ENCODE data around the gene CCDC124.
A peak's percentile ranks its signal among the peaks of the same experiment; 100 is the strongest.
"Not testable (repeated sequence)": the region's sequence is repeated elsewhere in the genome, so short reads cannot be mapped to it uniquely, and the experiment has no call there.

The CCDC124 gene, protein sequence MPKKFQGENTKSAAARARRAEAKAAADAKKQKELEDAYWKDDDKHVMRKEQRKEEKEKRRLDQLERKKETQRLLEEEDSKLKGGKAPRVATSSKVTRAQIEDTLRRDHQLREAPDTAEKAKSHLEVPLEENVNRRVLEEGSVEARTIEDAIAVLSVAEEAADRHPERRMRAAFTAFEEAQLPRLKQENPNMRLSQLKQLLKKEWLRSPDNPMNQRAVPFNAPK

DNA sequence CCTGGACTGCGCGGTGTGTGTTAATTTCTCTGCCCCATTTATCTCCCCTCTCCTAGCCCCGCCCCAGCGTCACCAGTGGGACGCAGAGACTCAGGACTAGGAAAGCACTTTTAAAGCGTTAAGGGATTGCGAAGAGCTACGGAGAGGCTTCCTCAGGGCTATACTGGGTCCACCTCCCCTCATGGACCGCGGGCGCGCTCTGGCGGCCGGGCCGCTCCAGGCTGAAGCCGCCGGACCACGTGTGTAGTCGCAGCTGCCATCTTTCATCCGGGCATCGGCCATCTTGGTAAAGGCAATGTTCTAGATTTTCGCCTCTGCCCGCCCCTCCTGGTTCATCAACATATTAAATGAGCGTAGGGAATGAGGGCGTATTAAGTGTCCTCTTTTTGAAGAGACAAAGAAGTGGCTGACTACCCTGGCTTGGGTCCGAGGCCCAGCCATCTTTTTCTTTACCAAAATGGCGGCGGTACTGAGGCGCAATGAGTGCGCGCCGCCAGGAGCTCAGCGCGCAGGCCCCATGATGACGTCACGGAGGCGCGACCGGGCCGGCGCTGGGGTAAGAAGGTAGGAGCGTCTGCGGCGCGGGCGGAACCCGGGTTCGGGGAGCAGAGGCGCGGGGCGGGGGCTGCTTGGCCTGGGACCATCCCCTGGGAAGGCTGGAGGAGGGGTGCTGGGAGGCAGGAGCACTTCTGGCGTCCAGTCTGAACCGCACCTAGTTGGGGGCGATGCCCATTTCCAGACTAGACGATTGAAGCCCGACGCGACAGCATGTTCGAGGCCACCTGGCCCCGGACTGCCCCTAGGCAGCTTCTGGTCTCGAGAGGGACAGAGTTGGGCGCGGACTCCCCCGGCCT is at the start of gene CCDC124:
CCDC124 (plus strand) TSS at position 531 of the 854 bp plus-strand sequence. CDS start 3,406 bp downstream, outside the sequence.
- DNase-seq (peak; percentile 90), ATAC-seq (replicated peaks) (peak; percentile 95 to 98)
- Mint-ChIP-seq H3K9me3 (no peaks in the 10 kb centered on the region), H3K36me3 (peaks cover 7 to 13% of the 10 kb centered on the region in 2 donors), H3K4me1 (peaks cover 26% of the 10 kb centered on the region in 2 donors), H3K27me3 (no peaks in the 10 kb centered on the region), H3K27ac (peak within 1 kb of the TSS; percentile 99), H3K4me3 (peak within 1 kb of the TSS; percentile 94 to 98)

- ATAC-seq (replicated peaks) (peak in 1 of 2 donors; percentile 2), DNase-seq (no peak)
- no peaks in the 10 kb centered on the region for H3K9me3 Mint-ChIP-seq
- peaks cover 16 to 42% of the 10 kb centered on the region in 2 donors for H3K4me1 Mint-ChIP-seq
- H3K27me3 Mint-ChIP-seq = no peaks in the 10 kb centered on the region
- peak overlapping the region in 1 of 2 donors; percentile 57 for H3K4me3 Mint-ChIP-seq
- H3K36me3 Mint-ChIP-seq = no peaks in the 10 kb centered on the region
- peak overlapping the region; percentile 42 for H3K27ac Mint-ChIP-seq
Measured at GRCh38 chr19:17883627-17884410, 49.0 kb upstream of the CCDC124 start.

- no peaks in the 10 kb centered on the region for H3K9me3 Mint-ChIP-seq
- H3K36me3 Mint-ChIP-seq = no peaks in the 10 kb centered on the region
- H3K27me3 Mint-ChIP-seq = peaks cover 0 to 6% of the 10 kb centered on the region in 2 donors
- H3K4me1 Mint-ChIP-seq = peaks cover 16 to 47% of the 10 kb centered on the region in 2 donors
- DNase-seq = peak; percentile 11
- peak overlapping the region in 1 of 2 donors; percentile 8 for H3K4me3 Mint-ChIP-seq
- ATAC-seq (replicated peaks) = peak; percentile 64 to 70
- H3K27ac Mint-ChIP-seq = peak overlapping the region; percentile 56
Measured at GRCh38 chr19:17886515-17886914, 46.3 kb upstream of the CCDC124 start.

DNA sequence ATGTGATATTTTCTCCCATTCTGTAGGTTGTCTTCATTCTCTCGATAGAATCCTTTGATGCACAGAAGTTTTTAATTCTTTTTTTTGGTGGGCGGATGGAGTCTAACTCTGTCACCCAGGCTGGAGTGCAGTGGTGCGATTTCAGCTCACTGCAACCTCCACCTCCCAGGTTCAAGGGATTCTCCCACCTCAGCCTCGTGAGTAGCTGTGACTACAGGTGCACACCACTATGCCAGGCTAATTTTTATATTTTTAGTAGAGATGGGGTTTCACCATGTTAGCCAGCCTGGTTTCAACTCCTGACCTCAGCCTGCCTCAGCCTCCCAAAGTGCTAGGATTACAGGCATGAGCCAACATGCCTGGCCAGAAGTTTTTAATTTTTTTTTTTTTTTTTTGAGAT is 45.6 kb upstream of the CCDC124 start:
- not testable (repeated sequence) for H3K27ac Mint-ChIP-seq

GRCh38 chr19:17888260-17888659 is 44.6 kb upstream of the CCDC124 start:
- ATAC-seq (replicated peaks) (no peak), DNase-seq (no peak)
- H3K27ac Mint-ChIP-seq = no peak overlapping the region
- peaks cover 13 to 56% of the 10 kb centered on the region in 2 donors for H3K4me1 Mint-ChIP-seq
- peaks cover 6% of the 10 kb centered on the region in 2 donors for H3K27me3 Mint-ChIP-seq
- peak overlapping the region in 1 of 2 donors; percentile 2 for H3K4me3 Mint-ChIP-seq
- no peaks in the 10 kb centered on the region for H3K9me3 Mint-ChIP-seq
- no peaks in the 10 kb centered on the region for H3K36me3 Mint-ChIP-seq

More for the DNA sequence above, 45.6 kb upstream of the CCDC124 start:
- not testable (repeated sequence) for DNase-seq, H3K36me3 Mint-ChIP-seq, H3K9me3 Mint-ChIP-seq, H3K27me3 Mint-ChIP-seq, H3K4me3 Mint-ChIP-seq
- H3K4me1 Mint-ChIP-seq = peaks cover 13 to 48% of the 10 kb centered on the region in 2 donors
- peak; percentile 49 to 56 for ATAC-seq (replicated peaks)

DNA sequence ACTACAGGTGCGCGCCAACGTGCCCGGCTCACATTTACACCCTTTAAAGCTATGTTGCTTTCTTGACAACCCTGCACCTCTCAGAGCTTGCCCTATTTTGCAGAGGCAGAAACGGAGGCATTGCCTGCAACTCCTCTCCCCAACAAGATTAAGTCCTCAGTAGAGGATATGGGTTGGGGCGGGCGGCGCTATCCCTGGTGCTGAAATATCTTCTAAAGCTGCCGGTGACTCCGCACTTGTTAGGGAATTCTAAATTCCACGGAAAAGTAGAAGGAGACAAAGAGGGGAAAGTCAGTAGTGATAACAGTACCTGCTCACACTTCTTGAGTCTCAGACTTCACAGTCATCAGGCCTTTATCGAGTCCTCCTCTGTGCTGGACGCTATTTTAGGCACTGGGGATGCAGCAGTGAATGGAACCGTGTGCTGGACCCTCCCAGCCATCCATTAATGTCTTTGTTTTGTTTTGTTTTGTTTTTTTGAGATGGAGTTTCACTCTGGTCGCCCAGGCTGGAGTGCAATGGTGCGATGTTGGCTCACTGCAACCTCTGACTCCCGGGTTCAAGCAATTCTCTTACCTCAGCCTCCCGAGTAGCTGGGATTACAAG is 43.1 kb upstream of the CCDC124 start:
- Mint-ChIP-seq H3K36me3 (no peaks in the 10 kb centered on the region), H3K9me3 (no peaks in the 10 kb centered on the region), H3K27me3 (peaks cover 8 to 10% of the 10 kb centered on the region in 2 donors), H3K4me1 (peaks cover 9 to 48% of the 10 kb centered on the region in 2 donors), H3K4me3 (no peak overlapping the region), H3K27ac (no peak overlapping the region)
- no peak for ATAC-seq (replicated peaks)
- DNase-seq = no peak

- DNase-seq (no peak), ATAC-seq (replicated peaks) (no peak)
- Mint-ChIP-seq H3K27me3 (peaks cover 9 to 13% of the 10 kb centered on the region in 2 donors), H3K36me3 (no peaks in the 10 kb centered on the region), H3K27ac (no peak overlapping the region), H3K9me3 (no peaks in the 10 kb centered on the region), H3K4me1 (peaks cover 0 to 17% of the 10 kb centered on the region in 2 donors), H3K4me3 (no peak overlapping the region)
Measured at GRCh38 chr19:17893766-17894165, 39.0 kb upstream of the CCDC124 start.

DNA sequence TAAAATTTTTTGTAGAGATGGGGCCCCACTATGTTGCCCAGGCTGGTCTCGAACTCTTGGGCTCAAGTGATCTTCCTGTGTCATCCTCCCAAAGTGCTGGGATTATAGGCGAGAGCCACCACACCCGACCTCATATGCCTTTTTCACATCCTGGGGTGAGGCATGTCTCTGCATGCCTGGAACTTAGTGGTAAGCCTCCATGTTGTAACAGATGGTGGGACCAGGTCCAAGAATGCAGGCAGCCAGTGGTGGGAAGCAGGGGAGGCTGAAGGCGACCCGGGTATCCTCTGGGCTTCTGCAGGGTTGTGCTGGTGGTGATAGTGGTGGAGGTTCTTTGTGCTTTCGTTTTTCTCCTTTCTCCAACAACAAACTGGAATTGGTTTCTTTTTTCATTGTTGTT is 30.1 kb upstream of the CCDC124 start:
- no peak for DNase-seq

GRCh38 chr19:17908244-17908643 is 24.6 kb upstream of the CCDC124 start:
- Mint-ChIP-seq H3K27ac (no peak overlapping the region), H3K4me3 (no peak overlapping the region), H3K27me3 (peaks cover 6 to 12% of the 10 kb centered on the region in 2 donors), H3K36me3 (peaks cover 5% of the 10 kb centered on the region in 2 donors), H3K9me3 (peaks cover 4 to 9% of the 10 kb centered on the region in 2 donors), H3K4me1 (no peaks in the 10 kb centered on the region)
- ATAC-seq (replicated peaks) = no peak
- DNase-seq = no peak

More for the DNA sequence above, 30.1 kb upstream of the CCDC124 start:
- peaks cover 19 to 24% of the 10 kb centered on the region in 2 donors for H3K27me3 Mint-ChIP-seq
- H3K27ac Mint-ChIP-seq = no peak overlapping the region
- no peaks in the 10 kb centered on the region for H3K4me1 Mint-ChIP-seq
- H3K36me3 Mint-ChIP-seq = no peaks in the 10 kb centered on the region
- H3K9me3 Mint-ChIP-seq = no peaks in the 10 kb centered on the region
- ATAC-seq (replicated peaks) = no peak
- H3K4me3 Mint-ChIP-seq = no peak overlapping the region

- H3K27me3 Mint-ChIP-seq = peaks cover 10 to 21% of the 10 kb centered on the region in 2 donors
- peak overlapping the region; percentile 53 for H3K27ac Mint-ChIP-seq
- H3K4me1 Mint-ChIP-seq = no peaks in the 10 kb centered on the region
- peaks cover 8 to 11% of the 10 kb centered on the region in 2 donors for H3K36me3 Mint-ChIP-seq
- DNase-seq (no peak), ATAC-seq (replicated peaks) (no peak)
- H3K4me3 Mint-ChIP-seq = no peak overlapping the region
- peaks cover 6 to 12% of the 10 kb centered on the region in 2 donors for H3K9me3 Mint-ChIP-seq
Measured at GRCh38 chr19:17909003-17909732, 23.6 kb upstream of the CCDC124 start.

- no peak for DNase-seq
- no peak overlapping the region for H3K4me3 Mint-ChIP-seq
- H3K4me1 Mint-ChIP-seq = no peaks in the 10 kb centered on the region
- no peak for ATAC-seq (replicated peaks)
- H3K27me3 Mint-ChIP-seq = peaks cover 10 to 21% of the 10 kb centered on the region in 2 donors
- H3K36me3 Mint-ChIP-seq = peaks cover 8 to 11% of the 10 kb centered on the region in 2 donors
- H3K27ac Mint-ChIP-seq = no peak overlapping the region
- H3K9me3 Mint-ChIP-seq = peaks cover 6 to 12% of the 10 kb centered on the region in 2 donors
Measured at GRCh38 chr19:17910791-17911360, 21.9 kb upstream of the CCDC124 start.

DNA sequence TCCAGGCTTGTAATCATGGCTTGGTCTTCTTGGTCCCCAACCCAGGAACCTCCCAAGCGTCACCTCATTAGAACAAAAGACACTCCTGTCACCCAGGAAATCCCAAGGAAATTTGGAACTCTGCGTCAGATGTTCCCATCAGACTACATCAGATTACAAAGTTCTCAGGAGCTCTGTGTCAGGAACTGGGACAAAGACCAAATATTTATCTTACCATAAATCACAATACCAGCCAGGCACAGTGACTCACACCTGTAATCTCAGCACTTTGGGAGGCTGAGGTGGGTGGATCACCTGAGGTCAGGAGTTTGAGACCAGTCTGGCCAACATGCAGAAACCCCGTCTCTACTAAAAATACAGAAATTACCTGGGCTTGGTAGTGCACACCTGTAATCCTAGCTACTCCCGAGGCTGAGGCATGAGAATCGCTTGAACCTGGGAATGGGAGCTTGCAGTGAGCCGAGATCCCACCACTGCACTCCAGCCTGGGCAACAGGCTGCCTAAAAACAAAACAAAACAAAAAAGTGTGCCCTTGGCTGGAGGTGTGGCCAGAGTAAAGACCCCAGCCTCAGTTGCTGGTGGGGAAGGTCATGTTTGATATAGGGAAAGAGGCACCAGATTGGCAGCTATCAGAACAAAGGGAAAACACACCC is 16.7 kb upstream of the CCDC124 start:
- Mint-ChIP-seq H3K9me3 (peaks cover 4% of the 10 kb centered on the region in 2 donors), H3K4me1 (no peaks in the 10 kb centered on the region), H3K27me3 (peaks cover 11 to 15% of the 10 kb centered on the region in 2 donors), H3K27ac (no peak overlapping the region), H3K36me3 (peaks cover 3 to 6% of the 10 kb centered on the region in 2 donors), H3K4me3 (no peak overlapping the region)
- ATAC-seq (replicated peaks) (no peak), DNase-seq (no peak)

Measured in stimulated activated naive B cell treated with anti-CD40 and anti-IgM and Interleukin-4, amounts not matched to agents 10 μg/mL and 1 μg/mL and 100 μg/mL, for 72 hours (primary cell).